Cerebellar nuclear complex (tissue), 1 donor: ENCODE results near the gene ANKRD18B.
"Not testable (repeated sequence)": the region's sequence is repeated elsewhere in the genome, so short reads cannot be mapped to it uniquely, and the experiment has no call there.

Source experiments
- DNase-seq, 2 experiments: peaks; one replicate each; lab custom pipeline; 2025; lab: John Stamatoyannopoulos, UW

ANKRD18B gene

DNA sequence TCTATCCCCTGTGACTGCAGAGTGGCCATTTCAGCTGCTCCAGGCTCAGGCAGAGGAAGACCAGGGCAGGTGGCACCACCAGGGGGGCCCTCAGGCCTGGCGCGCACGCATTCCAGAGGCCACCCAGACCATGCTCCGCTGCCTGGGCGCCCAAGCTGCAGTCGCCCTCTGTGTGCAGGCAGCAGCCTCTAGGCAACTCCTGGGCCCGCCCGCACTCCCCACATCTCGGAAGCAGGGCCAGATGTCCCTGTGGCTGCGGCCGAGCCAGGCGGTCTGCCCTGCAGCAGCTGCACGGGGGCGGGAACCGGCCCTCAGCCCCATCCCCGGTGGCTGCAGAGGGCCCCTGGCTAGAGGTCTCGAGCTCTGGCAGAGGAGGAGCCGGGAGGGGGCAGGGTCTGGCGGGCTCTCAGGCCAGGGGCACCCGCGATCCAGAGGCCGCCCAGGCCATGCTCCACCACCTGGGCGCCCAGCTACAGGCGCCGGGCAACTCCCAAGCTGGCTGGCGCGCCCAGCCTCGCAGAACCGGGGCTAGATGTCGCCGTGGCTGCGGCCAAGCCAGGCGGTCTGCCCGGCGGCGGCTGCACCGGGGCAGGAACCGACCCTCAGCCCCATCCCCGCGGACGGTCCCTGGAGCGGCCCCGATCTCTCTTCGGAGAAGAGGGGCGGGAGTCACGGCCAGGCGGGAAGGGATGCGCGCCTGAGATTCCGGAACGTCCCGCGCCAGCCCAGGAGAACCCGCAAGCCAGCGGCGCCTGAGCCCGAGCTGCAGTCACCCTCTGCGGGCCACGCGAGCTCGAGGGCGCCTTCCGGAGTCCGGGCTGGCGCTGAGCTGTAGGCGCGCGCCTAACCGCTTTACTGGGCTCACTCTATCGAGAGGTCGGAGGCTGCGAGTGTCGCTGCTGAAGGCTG, at the start of gene ANKRD18B:
Gene ANKRD18B (plus strand): TSS at position 855 of the 909 bp plus-strand sequence. CDS start 239 bp downstream, outside the sequence.
- DNase-seq = peak in 1 of 2 experiments; percentile 34

DNA sequence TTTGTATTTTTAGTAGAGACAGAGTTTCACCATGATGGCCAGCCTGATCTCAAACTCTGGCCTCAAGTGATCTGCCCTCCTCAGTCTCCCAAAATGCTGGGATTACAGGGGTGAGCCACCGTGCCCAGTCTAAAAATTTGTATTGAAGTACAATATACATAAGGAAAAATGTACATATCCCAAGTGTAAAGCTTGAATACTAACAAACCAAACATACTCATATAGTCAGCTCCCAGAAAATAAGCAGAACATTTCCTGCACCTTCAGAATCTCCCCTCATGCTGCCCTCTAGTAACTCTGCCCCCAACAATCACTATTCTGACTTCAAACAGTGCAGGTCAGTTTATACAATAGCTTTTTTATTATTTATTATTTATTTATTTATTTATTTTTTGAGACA, 48.7 kb upstream of the ANKRD18B start:
- no peak for DNase-seq

DNA sequence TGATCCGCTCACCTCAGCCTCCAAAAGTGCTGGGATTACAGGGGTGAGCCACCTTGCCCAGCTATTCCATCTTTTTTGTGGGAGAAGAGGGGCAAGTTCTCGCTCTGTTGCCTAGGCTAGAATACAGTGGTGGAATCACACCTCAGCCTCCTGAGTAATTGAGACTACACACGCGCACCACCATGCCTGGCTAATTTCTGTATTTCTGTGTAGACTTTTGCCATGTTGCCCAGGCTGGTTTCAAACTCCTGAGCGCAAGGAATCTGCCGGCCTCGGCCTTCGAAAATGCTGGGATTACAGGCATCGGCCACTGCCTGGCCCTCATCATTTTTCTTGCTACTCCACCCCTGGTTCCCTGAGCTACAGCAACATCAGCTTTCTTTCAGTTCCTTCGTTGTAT, 47.5 kb upstream of the ANKRD18B start:
- DNase-seq = no peak

DNA sequence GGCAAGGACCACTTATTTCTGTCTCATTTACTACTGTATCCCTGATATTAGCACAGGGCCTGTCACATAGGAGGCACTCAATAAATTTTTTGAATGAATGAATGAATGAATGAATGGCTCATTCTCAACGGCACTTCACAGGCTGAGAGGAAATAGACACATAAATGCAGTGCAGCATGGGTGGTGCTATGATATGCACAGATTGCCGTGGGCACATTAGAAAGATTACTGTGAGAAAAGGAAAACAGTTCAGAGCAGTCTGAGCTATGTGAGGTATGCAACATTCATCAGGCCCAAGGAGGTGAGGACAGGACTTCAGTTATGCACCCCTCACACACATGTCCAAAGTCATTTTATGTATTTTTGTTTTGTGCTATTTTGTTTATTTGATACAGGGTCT, 43.9 kb upstream of the ANKRD18B start:
- no peak for DNase-seq

DNA sequence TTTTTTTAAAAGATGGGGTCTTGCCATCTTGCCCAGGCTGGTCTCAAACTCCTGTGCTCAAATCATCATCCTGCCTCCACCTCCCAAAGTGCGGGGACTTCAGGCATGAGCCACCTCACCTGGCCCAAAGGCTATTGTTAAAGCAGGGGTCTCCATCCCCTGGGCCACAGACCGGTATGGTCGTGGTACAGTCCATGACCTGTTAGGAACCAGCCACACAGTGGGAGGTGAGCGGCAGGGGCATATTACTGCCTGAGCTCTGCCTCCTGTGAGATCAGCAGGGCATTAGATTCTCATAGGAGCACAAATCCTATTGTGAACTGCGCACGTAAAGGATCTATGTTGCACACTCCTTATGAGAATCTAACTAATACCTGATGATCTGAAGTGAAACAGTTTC, 43.1 kb upstream of the ANKRD18B start:
- DNase-seq = no peak

DNA sequence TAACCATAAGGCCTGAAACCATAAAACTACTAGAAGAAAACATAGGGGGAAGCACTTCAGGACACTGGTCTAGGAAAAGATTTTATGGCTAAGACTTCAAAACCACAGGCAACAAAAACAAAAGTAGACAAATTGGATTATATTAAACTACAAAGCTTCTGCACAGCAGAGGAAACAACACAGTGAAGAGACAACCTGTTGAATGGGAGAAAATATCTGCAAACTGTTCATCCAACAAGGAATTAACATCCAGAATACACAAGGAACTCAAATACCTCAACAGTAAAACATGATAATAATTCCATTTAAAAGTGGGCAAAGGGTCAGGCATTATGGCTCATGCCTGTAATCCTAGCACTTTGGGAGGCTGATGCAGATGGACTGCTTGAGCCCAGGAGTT, 38.7 kb upstream of the ANKRD18B start:
- DNase-seq = not testable (repeated sequence)

DNA sequence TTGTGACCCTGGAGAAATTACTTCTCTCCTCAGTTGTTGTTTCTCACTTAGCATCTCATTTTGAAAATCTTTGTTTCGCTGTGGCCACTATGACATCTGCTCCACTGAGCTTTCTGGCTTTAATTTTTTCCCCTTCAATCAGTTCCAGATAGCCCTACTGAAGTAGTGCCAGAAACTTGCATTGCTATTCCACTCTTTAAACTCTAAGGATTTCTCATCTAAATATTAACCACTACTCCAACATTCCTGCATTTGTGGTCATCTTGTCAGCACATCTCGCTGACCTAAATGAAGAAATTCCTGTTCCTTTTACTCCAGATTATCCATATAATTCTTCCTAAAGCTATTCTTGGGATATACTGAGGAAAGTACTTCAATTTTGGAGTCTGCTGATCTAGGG, 35.0 kb upstream of the ANKRD18B start:
- DNase-seq = no peak

DNA sequence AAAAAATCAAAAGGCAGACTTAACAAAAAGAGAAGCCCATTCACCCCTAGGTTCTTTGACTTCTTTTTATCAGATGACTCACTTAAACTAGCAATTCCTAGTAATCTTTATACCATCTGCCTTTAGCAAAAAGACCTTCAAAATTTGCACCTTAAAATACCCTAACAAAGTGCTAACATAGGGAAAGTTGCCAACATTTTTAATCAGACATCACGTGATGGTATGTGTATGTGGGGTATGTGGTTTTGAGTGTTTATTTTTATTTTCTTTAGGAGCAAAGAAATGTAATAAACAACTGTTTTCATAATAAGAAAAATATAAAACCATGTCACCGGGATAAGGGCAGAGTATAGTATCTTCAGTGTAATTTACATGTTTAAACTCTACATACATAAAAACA, 30.2 kb upstream of the ANKRD18B start:
- not testable (repeated sequence) for DNase-seq

DNA sequence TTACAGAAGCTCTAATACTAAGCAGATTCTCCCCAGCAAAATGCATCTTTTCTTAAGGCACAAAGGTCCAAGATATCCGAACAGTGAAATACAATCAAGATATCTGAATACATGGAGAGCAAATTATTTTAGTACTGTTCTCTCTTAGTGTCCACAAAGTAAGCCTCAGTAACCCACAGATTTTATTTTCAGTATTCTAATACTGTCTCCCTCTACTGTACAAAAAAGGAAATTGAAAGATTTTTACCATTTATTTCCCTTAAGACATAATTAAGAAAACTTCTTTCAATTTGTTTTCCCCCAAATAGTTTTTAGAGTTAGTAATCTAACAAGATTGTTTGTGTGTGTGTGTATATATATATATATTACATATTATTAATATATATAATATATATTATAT, 25.7 kb upstream of the ANKRD18B start:
- DNase-seq = no peak

DNA sequence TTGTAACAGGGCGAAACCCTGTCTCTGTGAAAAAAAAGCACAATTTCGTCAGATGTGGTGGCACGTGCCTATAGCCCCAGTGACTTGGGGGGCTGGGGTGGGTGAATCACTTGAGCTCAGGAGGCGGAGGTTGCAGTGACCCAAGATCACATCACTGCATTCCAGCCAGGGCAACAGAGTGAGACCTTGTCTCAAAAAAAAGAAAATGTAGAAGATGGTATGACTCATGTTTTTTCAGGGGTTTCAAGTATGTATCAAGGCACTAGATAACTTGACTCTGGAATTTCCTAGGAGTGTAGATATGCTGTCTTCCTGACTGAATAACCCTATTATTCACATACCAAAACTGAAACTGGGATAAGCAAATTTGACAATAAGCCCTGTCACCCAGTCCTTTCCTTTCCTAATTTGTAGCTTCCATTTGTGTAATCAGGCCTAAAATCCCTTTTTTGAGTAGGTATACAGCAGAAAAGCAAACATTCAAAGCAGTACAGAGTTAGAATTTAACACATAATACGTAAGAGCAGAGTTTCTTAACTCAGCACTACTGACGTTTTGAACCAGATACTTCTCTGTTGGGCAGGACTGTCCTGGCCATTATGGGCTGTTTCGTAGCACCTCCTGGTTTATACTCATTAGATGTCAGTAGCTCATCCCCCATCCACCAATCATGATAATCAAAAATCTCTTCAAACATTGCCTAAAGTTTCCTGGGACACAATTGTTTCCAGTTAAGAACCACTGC, 17.3 kb upstream of the ANKRD18B start:
- DNase-seq = no peak

DNA sequence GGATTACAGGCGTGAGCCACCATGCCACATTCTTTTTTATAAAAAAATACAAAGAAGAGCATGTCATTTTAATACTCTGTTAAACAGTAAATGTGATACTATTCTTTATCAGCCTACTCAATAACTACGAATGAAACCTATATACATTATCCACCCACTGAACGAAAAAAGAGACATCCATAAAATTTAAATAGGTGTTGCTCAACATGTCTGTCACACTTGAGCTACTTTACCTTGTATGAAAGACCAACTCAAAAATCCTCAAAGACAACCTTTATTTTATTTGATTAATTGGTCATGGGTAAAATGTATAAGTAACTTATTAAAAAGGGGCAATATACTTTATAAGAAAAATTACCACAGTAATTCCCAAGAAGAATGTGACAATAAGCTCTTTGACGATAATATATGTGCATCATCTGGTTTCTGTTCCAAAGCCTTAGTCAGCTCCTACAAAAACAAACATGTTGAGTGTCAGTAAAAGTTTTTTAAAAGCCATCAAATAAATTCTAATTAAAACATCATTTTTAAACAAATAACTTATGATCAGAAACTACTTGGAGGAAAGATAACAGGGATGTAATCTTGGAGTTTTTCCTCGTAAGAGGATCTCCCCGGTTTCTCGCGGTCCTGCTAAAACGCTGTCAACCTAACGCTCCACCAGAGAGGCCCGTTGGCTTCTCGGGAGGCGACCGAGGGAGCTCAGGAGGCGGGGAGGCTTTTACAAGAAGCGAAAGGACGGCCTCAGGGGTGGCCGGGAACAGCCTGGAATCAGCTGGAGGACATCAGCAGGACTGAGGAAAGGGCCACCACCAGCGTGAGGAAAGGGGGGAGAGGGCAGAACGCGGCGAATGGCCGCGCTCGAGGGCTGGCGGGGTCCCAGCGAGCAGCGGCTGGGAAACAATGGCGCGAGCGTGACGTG, 13.5 kb upstream of the ANKRD18B start:
- DNase-seq = peak; percentile 11 to 23

DNA sequence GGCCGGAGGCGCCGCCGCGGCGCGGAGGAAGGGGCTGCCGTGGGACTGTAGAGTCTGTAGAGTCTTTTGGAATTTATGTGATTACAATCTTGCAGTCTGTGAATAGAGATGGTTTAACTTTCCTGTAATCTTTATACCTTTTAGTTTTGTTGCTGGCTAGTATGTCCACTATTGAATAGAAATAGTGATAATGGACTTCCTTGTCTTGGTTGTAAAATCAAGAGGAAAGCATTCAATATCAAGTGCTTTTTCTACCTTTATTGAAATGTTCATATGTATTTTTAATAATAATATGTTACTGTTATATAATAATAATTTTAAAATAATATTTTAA, 12.9 kb upstream of the ANKRD18B start:
- DNase-seq = not testable (repeated sequence)

DNA sequence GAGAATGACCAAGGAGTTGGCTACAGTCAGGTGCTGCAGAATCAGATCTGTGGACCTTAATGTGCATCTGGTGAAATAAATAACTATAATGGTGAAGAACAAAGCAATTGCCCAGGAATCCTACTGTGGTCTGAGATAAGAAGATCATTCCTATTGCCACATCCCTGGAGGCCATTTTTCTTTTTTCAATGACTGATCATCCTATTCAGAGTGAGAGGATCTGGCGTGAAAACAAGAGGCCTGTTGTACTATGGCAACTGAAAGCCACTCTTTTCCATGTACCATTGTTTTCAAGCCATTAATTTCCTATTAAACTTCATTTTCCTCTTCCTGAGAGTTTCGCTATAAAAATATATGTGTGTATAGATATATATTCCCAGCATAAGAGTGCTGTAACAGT, 11.5 kb upstream of the ANKRD18B start:
- DNase-seq = not testable (repeated sequence)

DNA sequence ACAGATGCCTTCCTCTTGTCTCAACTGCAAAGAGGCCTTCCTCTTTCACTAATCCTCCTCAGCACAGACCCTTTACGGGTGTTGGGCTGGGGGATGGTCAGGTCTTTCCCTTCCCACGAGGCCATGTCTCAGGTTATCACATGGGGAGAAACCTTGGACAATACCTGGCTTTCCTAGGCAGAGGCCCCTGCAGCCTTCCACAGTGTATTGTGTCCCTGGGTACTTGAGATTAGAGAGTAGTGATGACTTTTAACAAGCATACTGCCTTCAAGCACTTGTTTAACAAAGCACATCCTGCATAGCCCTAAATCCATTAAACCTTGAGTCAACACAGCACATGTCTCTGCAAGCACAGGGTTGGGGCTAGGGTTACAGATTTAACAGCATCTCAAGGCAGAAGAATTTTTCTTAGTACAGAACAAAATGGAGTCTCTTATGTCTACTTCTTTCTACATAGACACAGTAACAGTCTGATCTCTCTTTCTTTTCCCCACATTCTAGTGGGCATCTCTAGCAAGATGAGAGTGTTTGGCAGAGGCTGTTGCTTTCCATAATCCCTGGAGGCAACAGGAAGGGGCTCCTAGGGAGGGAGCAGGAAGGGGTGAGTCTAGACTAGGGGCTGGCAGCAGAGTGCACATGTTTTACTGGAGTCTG, 8.6 kb upstream of the ANKRD18B start:
- DNase-seq = not testable (repeated sequence)

DNA sequence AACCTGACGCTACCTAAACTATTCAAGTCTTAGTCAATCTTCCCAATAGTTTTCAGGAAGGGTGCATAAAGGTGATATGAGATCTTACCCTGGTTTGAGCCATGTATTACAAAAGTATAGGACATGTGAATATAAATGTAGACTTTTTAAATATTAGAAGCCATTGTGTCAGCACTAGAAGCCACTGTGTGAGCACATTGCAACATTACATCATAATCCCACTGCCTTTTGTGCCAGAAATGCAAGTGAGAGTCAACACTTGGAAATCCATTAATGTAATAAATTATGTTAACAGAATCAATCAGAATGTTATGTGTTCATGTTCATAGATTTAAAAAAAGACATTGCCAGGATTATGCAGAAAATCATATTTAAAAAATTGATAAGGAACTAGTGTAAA, 7.7 kb upstream of the ANKRD18B start:
- not testable (repeated sequence) for DNase-seq

DNA sequence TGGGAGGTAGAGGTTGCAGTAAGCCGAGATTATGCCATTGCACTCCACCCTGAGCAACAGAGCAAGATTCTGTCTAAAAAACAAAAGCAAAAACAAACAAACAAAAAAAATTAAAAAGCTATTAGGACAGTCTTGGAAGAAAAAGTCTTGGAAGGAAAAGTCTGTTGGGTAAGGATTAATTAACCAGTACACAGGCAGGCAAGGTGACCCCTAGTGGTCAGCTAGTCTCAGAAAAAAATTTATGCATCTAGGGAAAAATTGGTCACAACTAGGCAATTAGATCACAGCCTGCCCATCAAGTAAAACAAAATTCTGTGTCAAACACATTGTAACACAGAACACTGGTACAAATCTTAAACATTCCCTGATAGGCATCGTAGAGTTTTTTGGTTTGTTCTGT, 6.7 kb upstream of the ANKRD18B start:
- peak in 1 of 2 experiments; percentile 49 for DNase-seq

DNA sequence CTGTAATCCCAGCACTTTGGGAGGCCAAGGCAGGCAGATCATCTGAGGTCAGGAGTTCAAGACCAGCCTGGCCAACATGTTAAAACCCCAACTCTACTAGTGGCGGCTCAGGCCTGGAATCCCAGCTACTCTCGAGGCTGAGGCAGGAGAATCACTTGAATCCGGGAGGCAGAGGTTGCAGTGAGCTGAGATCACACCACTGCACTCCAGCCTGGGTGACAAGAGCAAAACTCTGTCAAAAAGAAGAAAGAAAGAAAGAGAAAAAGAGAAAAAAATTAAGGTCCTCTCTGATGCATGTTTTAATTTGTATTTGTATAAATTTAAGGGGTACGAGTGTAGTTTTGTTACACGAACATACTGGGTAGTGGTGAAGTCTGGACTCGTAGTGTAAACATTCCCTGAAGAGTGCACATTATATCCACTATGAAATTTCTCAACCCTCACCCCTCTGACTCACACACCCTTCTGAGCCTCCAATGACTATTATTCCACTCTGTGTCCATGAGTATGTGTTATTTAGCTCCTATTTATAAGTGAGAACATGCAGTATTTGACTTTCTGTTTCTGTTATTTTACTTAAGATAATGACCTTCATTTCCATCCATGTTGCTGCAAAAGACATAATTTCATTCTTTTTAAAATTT, 6.0 kb upstream of the ANKRD18B start:
- DNase-seq = not testable (repeated sequence)

DNA sequence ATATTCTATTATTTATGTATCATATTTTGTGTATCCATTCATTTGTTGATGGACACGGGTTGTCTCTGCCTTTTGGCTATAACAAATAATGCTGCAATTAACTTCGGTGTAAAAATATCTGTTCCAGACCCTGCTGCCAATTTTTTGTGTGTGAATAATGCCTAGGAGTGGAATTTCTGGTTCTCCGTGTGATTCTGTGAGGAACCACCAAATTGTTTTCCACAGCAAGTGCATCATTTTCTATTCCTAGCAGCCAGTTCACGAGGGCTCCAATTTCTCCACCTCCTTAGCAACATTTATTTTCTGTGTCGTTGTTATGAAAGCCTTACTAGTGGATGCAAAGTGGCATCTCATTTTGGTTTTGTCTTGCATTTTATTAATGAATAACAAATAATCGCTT, 2.2 kb upstream of the ANKRD18B start:
- DNase-seq = not testable (repeated sequence)

DNA sequence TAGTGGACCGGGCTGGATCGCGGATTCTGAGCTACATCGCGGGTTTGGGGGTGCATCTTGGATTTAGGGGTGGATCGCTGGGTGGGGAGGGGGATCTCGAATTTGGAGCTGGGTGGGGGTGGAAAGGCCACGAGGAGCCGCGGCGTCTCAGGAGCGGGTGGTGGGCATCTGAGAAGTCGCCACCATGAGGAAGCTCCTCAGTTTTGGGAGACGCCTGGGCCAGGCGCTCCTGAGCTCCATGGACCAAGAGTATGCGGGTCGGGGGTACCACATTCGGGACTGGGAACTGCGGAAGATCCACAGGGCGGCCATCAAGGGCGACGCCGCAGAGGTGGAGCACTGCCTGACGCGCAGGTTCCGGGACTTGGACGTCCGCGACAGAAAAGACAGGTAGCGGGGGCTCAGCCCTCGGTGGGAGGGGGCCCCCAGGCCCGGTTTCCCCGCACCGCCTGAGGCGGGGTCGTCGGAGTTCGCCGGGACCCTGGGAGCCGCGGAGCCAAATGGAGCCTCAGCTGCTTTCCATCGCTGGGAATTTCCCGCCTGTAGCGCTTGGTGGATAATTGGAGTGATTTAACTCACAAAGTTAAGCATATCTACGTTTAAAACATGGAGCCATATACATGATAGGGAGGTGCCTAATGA, 376 bp downstream of the ANKRD18B start:
- DNase-seq = no peak

DNA sequence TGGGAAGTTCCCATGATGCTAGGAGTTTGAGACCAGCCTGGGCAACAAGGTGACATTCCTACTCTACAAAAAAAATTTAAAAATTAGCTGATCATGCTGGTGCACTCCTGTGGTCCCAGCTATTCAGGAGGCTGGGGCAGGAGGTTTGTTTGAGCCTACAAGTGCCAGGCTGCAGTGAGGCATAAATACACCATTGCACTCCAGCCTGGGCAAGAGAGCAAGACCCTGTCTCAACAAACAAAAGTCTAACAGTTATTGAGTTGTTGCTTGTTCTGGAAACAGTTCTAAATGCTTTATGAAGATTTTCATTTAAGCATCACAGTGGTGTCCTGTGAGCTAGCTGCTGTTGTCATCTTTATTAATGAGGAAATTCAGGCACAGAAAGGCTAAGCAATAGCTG, 4.0 kb downstream of the ANKRD18B start:
- DNase-seq = not testable (repeated sequence)
